GM18517 (cell line): ENCODE results near the gene LGI2.

Experiments used
- ATAC-seq: cut with Tn5 transposase; IDR thresholded peaks from one replicate; pipeline ENCODE4 v1.9.1; 2021; ENCODE audit warnings: mild to moderate bottlenecking, moderate library complexity; ENCODE audit not compliant: unreplicated experiment

Gene LGI2

DNA sequence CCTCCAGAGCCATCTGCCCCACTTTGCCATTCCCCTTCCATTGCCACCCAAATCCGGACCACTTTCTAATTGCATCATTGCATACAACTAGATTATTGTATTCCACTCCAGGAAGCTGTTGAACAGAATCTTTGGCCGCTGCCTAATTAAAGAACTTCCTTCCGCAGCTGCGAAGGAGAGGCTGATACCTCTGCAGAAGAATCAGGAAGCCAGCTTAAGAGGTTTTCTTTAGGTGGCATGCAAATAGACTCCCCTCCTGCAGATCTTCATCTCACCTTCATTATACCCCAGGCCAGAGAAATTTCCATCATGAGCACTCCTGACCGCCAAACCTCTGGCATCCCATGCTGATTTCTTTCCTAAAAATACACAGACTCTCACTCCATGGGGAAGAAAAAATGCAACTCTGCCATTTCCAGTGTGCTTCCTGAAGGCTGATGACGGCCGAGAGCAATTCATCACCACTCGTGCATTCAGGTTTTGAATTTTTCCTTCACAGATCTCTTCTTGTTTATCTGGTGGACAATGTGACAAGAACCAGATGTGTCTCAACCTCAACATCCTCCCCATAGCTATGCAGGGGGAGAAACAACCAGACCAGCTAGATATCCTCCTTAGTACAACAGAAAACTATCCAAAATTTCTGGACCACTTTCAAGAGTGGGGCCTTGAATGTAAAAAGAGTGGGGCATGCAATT, 31.2 kb downstream of the LGI2 start:
- no peak for ATAC-seq

DNA sequence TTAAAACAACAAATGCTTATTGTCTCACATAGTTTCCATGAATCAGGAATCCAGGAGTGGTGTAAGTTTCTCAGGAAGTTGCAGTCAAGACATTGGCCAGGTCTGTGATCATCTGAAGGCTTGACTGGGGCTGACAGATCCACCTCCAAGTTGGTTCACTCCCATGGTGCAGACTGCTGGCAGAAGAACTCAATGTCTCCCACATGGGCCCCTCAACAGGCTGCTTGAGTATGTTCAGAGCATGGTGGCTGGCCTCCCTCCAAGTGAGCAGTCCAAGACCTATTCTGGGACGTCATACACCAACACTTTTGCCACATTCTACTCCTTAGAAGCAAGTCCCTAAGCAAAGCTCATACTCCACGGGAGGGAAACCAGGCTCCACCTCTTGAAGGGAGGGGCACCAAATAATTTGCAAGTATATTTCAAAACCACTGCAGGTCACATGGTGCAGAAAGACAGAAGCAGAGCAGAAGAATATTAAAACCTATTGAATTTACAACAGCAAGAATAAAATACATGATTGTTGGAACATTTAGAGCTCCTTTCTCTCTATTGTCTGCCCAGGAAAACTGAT, 35.3 kb downstream of the LGI2 start:
- no peak for ATAC-seq

DNA sequence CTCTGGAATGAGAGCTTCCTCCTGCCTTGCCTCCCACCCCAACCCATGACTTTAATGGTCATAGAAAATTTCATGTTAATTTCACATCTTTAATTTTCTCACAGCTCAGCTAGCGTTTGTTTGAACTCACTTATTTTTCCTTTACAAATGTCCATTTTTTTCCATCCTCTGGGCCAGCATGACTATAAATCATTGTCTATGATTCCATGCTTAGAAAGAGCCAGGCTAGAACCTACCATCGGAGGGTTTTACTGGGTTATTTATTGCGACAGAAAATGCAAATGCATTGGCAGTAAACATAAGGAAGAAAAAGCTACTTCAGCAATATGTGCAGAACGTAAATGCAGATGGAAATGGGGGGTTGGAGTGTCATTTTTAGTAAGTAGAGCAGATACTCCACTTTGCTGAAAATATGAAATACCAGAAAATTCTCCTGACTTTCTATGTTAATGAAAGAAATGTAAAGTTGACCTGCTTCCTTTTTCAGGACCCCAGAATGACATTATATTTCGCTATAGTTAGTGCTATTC, 37.1 kb downstream of the LGI2 start:
- no peak for ATAC-seq

DNA sequence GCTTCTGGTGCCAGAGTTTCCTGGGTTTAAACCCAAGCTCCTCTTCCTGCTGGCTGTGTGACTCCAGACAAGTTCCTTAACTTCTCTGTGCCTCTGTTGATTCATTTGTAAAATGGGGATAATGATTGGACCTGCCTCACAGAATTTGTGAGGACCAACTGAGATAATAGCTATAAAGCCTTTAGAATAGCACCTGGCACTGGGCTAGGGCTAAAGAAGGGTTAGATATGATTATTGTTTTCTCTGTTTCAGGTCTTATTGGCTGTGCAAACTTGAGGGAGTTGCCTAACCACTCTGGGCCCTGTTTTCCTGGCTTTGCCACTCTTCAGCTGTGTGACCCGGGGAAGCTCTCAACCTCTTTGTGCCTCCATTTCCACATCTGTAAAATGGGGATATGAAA, 37.8 kb downstream of the LGI2 start:
- ATAC-seq, result no peak

DNA sequence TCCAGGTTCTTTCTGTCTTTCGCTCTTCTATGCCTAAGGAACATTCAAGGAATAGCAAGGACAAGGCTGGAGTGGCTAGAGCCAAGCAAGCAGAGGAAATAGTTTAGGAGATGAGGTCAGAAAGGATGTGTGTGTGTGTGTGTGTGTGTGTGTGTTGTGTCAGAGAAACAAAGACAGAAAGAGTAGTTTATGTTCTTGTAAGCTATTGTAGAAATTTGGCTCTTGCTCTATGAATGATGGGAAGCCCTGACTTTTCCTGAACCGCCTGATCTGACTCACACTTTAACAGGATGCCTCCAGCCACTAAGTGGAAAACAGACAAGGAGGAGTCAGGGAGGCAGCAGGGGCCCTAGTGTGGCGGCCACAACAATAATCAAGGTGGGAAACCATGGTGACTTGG, 39.7 kb downstream of the LGI2 start:
- no peak for ATAC-seq

DNA sequence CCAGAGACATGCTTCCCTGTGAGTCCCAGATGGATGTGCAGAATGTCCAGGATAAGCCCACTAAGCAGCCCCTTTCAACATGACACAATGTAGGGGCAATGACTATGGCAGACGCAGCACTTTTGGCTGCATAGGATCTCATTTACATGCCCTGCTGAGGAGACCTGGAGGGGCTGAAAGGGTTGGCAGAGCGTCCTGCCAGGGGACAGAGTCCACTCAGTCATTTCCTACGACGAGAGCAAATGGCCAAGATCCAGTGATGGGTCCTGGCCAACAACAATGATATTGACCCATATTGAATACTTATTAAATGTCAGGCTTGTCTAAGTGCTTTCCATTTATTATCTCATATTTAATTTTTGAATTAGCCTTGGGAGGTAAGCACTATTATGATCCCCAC, 41.4 kb downstream of the LGI2 start:
- ATAC-seq, result no peak

DNA sequence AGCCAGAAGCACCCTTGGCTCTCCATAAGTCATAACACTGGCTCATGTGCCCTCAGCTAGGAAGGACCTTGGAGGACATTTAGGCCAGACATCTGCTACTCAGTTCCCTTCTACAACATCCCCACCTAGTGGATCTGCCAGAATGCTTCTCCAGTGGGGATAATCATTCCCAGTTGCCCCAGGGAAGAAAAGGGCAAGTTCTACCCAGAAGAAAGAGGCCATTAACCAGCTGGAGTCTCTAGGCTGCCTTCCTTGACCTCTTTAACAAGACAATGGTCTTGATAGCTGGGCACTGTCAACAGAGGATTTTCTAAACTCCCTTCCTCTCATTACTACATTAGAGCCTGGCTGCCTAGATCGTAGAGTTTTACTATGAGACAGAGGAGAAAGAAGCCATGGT, 42.0 kb downstream of the LGI2 start:
- ATAC-seq, result no peak

DNA sequence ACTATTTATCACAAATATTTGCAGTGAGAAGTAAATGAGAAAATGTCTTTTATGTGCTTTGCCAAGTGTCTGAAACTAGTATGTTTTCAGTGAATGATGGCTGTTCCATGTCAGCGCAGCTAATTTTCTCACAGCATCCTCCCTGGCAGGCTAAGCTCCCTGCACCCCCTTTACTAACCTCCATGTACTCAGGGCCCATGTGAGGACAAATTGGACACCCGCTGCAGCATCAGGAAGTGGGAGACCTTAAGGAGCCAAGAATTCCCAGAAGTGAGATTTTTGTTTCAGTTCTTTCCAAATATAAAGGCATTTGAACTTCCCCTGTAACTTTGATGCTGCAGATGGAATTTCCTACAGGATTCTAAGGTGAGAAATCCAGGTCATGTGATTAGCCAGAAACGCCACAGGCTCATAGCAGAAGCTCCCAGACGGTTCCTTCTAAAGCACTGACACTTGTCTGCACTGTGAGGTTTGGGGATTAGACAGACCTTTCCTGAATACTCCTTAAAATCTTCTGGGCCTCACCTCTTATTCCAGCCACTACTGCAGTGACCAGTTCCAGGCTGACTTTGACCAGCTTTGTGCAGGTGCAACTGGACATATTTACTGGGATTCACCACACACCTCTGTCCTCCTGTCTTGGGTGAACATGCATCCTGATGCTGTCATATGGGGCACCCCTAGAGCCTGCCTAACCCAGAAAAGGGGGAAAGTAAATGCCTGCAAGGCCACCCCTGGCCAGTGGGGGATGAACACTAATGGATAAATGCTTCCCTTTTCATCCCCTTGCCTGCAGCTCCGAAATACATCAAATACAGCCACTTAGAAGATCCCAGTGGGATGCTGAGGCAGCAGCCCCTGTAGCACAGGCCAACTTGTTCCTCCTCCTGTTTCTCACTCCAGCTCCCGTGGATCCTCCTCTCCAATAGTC, 45.9 kb downstream of the LGI2 start:
- no peak for ATAC-seq

DNA sequence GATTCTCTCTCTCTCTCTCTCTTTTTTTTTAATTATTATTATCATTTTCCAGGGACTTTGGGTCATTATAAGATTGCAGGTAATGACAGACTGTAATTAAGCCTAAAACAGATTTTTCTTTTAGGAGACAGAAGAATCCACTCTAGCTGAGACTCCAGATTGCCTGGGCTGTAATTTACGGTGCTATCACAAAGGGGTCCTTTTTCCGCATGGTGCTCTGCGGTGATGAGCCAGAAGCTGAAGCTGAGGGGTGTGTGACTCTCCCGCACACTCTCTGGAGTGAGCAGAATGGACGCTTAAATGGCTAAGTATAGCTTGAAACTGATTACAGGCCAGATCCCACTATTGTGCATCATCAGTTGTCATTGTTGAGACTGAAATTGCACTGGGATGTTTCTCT, 50.0 kb downstream of the LGI2 start:
- ATAC-seq, result no peak

DNA sequence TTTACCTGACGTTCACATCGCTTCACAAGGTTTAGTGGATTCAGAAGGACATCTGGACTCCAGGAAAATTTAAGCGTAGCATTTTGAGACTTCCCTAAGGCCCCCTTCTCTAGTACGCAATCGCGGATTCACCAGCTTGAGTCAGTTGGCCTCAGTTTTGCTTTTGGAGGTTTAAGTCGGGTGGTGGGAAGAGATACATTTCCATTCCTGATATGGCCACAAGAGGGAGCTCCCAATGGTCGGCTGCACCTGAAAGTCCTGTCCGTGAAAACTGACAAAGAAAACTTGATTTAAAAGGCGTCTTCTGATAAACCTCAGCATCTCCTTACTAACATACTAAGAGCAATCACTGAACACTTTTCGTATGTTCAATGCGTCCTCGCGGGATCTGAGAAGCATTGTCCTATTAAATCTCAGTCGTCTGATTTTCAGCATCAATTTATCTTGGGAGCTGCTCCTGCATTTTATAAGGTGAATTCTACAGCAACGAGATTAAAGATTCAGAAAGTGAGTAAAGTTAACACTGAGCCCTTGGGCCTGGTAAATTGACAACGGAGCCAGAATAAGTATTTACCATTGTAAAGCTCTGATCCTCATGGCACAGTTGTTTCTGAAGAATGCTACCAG, 50.6 kb downstream of the LGI2 start:
- ATAC-seq, result peak; percentile 76

DNA sequence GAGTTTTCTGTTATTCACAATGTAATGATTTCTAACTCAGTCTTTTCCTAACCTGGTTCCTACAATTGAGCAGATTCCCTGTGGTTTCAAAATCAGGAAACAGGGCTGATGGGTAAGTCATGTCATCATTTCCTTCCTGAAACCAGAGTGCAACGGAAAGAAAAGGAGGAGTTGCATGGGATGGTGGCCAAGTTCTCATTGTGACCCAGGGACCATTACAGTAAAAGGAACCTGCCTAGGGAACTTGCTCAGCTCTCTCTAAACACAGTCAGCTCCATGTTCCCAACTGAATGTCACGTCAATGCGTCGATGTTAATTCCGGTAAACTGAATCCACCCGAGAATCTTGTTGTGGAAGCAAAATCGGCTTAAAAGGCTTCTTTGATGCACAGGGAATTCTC, 51.2 kb downstream of the LGI2 start:
- no peak for ATAC-seq

DNA sequence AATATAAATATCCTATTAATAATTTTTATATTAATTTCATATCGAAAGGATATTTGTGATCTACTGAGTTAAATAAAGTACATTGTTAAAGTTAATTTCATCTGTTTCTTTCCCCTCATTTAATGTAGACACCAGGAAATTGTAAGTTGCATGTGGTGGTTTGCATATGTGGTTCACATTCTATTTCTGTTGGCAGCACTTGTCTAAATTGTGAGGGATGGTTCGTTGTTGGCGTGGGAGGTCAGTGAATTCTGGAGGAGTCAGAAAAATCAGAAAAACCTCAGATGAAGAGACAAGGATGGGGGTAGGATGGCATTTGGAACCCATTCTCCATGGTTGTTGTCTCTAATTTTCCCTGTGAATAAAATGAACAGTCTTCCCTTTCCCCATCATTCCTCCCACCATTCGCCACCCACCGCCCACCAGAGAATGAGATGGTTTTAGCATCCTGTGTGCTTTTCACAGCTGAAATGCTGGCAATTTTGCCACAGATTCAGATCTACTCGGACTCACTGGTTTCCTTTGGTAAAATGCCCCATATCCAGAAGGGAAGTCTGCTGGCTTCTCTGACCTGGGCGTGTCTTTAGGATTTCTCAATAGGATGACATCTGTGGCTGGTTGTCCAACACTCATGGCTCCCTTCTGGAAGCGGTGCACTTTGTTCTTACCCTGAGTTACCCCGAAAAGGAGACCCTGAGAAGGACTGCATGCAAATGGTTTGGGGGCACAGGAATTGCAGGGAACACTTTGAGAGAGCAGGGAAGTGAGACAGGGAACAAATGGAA, 52.3 kb downstream of the LGI2 start:
- ATAC-seq, result no peak

DNA sequence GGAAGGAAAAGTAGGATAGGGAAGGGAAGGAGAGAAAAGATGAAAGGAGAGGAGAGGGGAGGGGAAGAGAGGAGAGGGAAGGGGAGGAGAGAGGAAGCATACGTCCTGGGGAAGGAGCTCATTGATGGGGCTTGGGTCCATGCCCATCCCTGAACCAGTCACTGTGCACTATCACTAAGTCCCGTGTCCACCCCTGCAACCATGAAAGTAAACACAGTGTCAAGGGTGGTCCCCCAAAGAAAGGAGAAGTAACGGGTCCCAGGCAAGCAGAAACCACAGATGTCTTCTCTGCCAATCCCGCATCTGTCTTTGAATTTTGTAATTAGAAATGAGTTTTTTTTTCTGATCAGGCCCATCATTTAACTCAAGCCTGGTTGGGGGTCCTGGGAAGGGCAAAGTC, 55.2 kb downstream of the LGI2 start:
- ATAC-seq, result no peak

DNA sequence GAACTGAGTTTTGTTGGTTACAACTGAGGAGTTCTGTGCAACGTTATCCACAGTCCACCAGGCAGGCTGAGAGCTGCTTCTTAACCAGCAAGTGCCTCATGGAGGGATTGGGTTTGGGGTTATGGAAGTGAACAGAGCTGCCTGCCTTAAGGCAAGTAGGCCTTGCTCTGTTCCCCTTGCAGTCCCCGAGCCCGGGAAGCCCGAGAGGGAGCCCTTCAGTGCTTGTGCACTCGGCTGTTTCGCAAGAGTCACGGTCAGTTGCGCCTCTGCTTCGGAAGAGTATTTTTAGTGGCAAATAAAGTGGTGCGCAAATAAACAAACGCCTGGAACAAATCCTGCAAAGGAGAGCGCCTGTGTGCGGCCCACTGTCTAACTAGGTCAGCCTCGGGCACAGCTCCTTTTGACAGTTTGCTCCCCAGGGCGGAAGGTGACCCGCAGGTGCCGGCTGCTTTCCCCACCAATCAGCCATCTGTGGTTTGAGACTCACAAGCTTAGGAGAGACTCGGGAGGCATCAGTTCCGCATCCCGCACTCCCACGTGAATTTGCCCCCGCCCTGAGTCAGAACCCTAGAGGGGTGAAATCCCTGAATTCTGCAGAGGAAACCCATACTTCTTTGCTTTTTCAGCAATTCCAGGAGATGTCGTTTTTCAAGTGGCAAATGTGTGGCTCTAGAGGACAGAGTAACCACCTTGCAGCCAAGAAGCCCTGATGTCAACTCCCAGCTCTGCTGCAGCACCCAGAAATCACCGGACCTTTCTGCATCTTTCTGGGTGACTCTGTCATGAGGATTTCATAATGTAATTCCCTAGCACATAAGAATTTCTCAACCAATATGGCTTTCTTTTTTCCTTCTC, 56.8 kb downstream of the LGI2 start:
- ATAC-seq, result no peak

DNA sequence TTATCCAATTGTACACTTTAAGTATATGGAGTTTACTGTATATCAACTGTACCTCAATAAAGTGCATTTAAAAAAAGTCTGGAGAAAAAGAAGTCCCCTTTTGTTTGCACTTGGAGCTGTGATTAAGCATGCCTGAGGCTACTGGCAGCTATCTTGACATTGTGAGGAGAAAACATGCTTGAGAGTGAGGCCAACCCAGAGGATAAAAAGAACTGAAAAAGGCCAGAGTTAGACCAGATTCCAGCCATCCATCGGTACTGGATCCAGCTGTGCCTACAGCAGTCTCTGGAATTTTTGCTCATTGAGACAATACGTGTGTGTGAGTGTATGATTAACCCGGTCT, 57.4 kb downstream of the LGI2 start:
- ATAC-seq, result no peak

DNA sequence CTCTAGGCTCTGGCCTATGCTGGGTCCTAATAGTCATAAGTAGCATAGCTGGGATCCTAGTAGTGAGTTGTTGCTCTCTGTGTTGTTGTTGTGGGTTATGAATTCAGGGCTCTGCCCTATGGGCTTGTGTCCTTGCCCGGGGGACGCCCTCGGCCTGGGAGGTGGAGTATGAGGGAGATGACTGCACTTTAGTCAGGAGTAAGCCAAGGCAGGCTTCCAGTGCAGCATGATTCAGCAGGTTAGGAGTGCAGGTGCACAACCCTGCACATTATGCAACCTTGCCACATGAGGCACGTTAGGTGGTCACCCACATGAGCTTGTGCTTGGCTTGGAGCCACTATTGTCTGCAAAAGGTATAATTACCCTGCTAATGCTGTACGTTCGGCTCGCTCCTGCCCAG, 59.6 kb downstream of the LGI2 start:
- ATAC-seq, result no peak

DNA sequence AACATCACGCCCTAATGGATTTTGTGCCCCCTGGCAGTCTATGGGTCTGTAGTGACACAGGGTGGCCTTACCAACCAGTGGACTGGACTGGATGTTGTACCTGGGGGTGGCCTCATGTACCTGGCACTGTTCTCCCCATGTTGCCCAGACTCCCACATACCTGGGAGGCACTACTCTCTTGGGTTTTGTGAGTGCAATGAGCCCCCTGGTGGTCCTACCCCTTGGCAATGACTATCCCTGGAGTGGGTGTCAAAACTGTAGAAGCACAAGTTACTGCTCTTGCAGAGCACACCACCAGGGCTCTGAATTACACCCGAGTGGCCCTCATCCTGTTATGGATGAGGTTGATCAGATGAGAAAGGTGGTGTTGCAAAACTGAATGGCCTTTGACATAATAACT, 60.1 kb downstream of the LGI2 start:
- ATAC-seq, result no peak

DNA sequence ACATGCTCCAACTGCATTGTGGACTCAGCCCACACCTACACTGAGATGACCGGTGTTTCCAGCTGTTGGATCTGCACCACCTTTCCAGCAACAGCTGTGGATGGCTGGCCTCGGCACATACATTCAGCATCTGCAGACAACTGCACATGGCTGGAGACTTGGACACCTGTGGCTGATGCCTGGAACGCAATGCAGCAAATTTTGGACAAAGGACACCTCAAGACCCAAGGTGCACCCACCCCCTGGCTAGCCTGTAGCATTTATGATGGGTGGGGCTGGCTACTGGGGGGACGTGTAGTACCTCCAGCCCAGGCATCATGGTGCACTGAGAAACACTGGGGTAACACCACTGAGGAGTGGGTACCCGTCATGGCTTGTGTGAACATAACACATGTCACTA, 60.6 kb downstream of the LGI2 start:
- no peak for ATAC-seq

DNA sequence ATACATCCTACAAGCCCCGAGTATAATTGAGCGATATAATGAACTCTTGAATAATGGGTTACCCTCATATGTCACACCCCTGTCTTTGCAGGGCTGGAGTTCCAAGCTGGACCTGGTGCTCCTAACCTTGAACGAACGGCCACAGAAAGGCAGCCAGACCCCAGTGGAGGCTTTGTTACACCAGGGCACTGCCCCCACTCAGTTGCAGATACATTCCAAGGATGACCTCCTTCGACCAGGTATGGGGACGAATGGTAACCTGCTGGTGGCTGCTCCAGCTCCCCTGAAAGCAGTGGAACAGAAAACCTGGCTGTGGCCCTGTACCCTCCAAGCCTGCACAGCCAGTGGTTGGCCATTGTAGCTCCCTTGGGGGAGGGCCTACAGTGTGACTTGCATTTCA, 61.3 kb downstream of the LGI2 start:
- no peak for ATAC-seq

DNA sequence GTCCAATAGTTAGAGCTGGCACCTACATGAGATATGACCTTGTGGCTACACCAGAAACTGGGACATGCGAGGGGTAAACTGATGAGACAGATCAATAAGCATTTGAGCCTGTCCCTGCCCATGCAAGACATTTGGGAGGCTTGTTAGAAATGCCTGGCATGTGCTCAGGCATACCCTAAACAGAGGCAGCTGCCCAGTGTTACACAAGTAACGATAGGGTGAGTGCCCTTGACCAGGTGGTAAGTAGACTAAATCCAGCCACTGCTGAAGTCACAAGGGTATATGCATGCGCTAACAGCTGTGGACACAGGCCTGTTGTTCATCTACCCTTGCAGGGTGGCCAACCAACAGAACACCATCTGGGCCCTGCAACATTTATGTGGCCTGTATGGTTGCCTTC, 61.8 kb downstream of the LGI2 start:
- no peak for ATAC-seq
